GM10266 (cell line): ENCODE data around the gene VPS29.
"Not testable (repeated sequence)": the region's sequence is repeated elsewhere in the genome, so short reads cannot be mapped to it uniquely, and the experiment has no call there.

Experiments used
- DNase-seq: peaks from one replicate; pipeline ENCODE4 v3.0.0; 2012; ENCODE audit errors: extremely low spot score
- TF ChIP-seq, protein P1 (sequence below): IDR thresholded peaks from 2 replicates; pipeline ENCODE4 v1.5.1; 2012; ENCODE audit warnings: mild to moderate bottlenecking, low read depth; ENCODE audit not compliant: control insufficient read depth, insufficient read depth; ENCODE audit errors: missing control alignments

The VPS29 gene

DNA sequence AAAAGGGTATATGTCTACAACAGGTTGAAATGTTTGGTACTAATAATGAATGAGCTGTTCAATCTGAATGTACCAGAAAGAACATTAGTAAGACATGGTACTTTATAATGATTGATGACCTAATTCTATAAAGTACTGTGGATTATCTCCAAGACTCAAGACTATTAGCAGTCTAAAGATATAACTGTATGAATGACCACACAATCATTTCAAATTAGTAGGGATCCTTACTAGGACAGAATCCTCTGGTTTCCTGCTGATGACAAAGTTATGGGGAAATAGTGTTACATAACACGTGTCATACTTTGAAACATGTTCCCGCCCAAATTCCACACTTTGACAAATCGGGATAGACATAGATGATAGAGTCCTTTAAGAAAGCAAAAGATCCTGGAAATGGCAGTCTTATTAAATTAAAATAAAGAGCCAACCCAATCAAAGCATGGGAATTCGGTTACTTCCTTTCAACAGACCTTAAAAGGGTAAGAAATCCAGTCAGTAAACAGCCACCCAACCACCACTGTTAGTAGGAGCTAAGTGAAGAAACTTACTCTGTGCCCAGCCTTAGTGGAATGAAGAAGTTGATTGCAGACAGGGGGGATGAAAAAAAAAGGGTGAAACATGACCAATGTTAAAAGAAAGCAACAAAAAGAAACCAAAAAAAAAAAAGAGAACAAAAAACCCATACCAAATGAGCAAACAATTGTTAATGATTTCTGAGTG lies 2.8 kb downstream of the VPS29 start:
- TF ChIP-seq, protein P1, sequence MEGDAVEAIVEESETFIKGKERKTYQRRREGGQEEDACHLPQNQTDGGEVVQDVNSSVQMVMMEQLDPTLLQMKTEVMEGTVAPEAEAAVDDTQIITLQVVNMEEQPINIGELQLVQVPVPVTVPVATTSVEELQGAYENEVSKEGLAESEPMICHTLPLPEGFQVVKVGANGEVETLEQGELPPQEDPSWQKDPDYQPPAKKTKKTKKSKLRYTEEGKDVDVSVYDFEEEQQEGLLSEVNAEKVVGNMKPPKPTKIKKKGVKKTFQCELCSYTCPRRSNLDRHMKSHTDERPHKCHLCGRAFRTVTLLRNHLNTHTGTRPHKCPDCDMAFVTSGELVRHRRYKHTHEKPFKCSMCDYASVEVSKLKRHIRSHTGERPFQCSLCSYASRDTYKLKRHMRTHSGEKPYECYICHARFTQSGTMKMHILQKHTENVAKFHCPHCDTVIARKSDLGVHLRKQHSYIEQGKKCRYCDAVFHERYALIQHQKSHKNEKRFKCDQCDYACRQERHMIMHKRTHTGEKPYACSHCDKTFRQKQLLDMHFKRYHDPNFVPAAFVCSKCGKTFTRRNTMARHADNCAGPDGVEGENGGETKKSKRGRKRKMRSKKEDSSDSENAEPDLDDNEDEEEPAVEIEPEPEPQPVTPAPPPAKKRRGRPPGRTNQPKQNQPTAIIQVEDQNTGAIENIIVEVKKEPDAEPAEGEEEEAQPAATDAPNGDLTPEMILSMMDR = no peak
- no peak for DNase-seq

DNA sequence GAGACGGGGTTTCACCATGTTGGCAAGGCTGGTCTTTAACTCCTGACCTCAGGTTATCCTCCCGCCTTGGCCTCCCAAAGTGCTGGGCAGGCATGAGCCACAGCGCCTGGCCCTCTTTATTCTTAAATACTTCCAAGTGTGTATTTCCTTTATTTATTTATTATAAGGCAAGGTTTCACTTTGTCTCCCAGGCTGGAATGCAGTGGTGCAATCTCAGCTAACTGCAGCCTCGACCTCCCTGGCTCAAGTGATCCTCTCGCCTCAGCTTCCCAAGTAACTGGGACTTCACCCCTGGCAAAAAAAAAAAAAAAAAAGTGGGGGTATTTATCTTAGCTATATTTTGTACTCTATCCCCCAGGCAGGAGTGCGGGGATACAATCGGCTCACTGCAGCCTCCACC lies 26.5 kb downstream of the VPS29 start:
- no peak for DNase-seq
- TF ChIP-seq, protein P1 = no peak

DNA sequence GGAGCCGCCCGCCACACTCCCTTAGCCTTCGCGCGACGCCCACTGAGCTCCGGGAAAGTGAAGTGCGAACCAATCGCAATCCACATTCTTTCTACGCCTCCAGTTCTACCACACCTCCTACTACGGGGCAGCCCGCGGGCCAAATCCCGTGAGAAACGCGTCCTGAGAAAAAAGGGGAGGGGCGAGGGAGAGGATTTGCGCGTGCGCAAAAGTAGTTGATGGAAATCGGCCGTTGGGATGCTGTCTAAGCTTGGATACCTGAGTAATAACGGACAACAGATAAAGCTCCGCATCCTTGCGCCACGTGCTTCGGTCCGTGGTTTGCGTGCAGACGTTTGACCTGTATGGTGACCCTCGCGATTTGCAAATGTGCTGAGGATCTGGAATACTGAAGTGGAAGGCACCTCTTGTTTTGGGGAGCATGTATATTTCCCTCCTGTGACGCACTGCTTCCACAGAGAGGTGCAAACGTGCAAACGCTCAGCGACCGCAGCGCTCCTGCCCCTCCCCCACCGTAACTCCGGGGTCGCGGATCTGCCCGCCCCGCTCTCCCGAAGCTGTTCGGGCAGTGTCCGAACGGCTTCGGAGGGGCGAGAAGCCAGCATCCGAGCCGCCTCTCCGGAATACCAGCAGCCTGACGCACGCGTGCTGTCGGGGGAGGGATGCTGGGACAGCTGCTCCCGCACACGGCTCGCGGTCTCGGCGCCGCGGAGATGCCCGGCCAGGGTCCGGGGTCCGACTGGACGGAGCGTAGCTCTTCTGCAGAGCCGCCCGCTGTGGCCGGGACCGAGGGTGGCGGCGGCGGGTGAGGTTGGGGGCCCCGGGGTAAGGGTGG lies 33.5 kb downstream of the VPS29 start, which contains the start of the genes FAM216A and GPN3:
FAM216A (plus strand) TSS at position 632 of the 835 bp plus-strand sequence; CDS start at position 663, 31 bp downstream.
GPN3 (minus strand) TSS at position 44 of the 835 bp plus-strand sequence. CDS start 54 bp downstream, outside the sequence.
- DNase-seq = peak; percentile 94
- TF ChIP-seq, protein P1 = no peak

DNA sequence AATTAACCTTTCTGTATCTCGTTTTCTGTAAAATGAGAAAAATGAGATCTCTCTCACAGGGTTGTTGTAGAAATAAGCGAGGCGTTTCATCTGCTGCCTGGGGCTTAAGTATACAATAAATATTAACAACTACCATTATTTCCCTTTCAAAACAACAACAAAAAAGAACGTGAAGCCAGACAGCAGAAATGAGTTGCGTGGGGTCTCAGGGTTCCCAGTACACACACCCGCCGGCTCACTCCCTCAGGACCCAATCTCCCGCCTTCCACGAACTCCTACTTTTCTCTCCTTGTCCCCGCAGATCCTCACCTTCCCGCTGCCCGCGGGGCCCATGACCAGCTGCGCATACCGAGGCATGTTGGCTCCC lies 34.1 kb downstream of the VPS29 start:
- TF ChIP-seq, protein P1 = no peak
- DNase-seq = no peak

DNA sequence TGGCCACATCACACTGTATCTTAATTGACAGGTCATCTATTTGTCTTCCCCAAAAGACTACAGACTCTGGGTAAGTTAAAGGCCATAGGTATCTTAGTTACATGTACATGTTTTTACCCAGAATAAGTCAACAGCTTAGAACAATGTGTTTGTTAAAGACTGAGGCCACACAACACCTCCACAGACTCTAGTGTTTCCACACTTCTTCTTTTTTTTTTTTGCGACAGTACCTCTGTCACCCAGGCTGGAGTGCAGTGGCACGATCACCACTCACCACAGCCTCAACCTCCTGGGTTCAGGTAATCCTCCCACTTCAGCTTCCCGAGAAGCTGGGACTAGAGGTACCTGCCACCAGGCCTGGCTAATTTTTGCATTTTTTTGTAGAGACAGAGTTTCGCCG lies 35.1 kb downstream of the VPS29 start:
- TF ChIP-seq, protein P1 = no peak
- no peak for DNase-seq

DNA sequence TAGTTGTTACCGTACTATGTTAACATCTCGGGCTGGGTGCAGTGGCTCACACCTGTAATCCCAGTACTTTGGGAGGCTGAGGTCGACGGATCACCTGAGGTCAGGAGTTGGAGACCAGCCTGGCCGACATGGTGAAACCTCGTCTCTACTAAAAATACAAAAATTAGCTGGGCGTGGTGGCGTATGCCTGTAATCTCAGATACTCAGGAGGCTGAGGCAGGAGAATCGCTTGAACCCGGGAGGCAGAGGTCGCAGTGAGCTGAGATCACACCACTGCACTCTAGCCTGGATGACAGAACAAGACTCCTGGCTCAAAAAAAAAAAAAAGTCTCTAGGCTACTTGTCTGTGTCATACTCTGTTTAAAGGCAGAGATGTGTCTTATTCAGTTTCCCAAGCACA lies 36.1 kb downstream of the VPS29 start:
- DNase-seq = not testable (repeated sequence)

DNA sequence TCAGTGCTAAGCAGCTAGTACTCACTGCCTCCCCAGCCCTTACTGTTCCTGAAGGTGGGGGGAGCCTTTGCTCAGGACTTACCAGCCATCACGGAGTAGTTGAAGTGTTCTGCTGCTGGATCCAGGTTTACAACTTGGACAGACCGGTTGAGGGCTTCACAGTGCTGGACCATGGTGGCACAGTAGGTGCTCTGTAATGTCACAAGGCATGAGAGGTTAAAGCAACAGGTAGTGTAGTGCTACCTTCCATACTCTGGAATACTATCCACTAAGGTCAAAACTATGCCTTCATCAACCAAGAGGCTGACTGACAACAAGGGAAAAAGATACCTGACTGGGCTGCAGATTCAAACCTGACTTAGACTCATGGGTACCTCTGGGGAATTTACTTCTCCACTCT lies 36.9 kb downstream of the VPS29 start:
- TF ChIP-seq, protein P1 = no peak
- DNase-seq = no peak

DNA sequence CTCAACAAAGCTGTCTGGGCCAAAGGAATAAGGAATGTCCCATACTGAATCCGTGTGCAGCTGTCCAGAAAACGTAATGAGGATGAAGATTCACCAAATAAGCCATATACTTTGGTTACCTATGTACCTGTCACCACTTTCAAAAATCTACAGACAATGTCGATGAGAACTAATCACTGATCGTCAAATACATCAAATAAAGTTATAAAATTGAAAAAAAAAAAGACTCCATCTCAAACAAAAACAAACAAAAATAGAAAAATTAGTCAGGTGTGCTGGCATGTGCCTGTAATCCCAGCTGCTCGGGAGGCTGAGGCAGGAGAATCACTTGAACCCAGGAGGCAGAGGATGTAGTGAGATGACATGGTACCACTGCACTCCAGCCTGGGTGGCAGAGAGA lies 40.7 kb downstream of the VPS29 start:
- not testable (repeated sequence) for DNase-seq
